Measurements from ENCODE around the gene MYNN.

Gene MYNN

DNA sequence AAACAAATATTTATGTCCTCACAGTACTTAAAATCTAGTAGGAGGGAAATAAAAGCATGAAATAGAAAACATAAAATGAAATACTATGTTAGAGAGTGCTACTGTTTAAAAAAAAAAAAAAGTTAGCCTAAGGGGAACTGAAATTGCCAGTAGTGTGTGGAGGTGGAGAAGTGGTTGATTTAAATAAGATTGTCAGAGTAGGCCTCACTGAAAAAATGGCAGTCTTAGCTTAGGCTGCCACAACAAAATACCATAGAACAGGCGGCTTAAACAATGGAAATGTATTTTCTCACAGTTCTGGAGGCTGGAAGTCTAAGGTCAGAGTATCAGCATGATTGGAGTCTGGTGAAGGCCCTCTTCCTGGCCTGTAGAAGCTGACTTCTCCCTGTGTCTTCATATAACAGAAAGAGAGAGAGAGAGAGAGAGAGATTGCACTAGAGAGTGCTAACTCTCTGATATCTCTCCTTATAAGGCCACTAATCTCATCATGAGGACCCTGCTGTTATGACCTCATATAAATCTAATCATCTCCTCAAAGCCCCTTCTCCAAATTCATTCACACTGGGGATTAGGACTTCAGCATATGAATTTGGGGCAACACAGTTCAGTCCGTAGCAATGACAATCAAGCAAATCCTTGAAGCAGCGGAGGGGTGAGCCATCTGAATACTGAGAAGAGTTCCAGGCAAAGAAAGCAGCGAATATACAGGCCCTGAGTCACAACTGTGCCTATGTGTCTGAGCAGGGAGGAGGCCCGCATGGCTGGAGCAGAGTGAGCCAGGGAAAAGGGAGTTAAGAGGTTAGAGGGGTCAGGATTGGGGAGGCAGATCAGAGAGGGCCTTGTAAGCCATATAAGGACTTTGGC lies 63.1 kb downstream of the MYNN start:
- no peak for DNase-seq

DNA sequence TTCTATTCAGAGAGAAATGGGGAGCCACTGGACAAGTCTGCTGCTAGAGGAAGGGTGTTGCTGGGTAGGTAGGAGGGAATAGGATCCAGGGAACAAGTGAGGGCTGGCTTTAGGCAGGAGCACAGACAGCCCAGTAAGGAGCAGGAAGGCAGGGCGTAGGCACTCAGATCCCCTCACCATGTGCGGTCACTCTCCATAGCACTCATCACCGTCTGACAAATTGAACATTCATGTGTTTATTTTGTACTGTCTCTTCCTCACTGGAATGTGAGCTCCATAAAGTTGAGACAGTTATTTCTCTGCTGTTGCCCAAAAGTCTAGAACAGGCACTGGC lies 63.7 kb downstream of the MYNN start:
- DNase-seq = no peak

DNA sequence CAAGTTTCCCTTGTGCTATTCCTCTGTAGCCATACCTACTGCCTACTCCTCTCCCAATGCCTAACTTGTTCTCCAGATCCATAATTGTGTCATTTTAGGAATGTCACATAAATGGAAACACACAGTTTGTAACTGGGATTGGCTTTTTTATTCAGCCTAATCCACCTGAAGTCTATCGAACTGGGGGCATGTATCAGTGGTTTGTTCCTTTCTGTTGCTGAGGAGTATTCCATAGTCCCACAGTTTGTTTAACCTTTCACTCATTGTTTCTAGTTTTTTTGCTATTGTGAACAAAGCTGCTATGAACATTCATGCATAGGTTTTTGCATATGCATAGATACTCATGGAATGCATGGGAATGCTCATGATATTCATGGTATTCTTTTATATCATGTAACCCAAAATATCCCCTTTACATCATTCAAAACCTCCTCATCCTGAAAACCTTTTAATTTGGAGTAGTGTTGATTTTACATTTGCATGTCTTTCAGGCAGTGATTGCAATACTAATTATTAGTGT lies 65.4 kb downstream of the MYNN start:
- no peak for DNase-seq

All from COR-L47 (cell line).